T-helper 1 cell treated with Interleukin-12 subunit alpha and Interleukin-12 subunit beta and Interleukin-4 antibody, amounts not matched to agents 30 μg/mL and 1 μg/mL, for 36 hours (primary cell): ENCODE data around the gene UXS1.

ENCODE experiments used
- H3K27ac Mint-ChIP-seq: one replicate; pipeline ENCODE4 v1.8.0; 2021; ENCODE audit warnings: mild to moderate bottlenecking, mixed read lengths
- H3K27me3 Mint-ChIP-seq: one replicate; pipeline ENCODE4 v1.8.0; 2021; ENCODE audit warnings: low read depth, mixed read lengths
- H3K36me3 Mint-ChIP-seq: one replicate; pipeline ENCODE4 v1.8.0; 2021; ENCODE audit warnings: low read depth, mixed read lengths
- H3K4me1 Mint-ChIP-seq: one replicate; pipeline ENCODE4 v1.8.0; 2021; ENCODE audit warnings: low read depth, mixed read lengths
- H3K4me3 Mint-ChIP-seq: one replicate; pipeline ENCODE4 v1.8.0; 2021; ENCODE audit warnings: mild to moderate bottlenecking, moderate library complexity, mixed read lengths
- H3K9me3 Mint-ChIP-seq: one replicate; pipeline ENCODE4 v1.8.0; 2021; ENCODE audit warnings: mixed read lengths

The UXS1 gene

GRCh38 chr2:106124106-106124756 is 69.9 kb downstream of the UXS1 start:
- no peaks in the 10 kb centered on the region for H3K27me3 Mint-ChIP-seq
- peaks cover 32% of the 10 kb centered on the region for H3K36me3 Mint-ChIP-seq
- H3K4me3 Mint-ChIP-seq, result no peak overlapping the region
- H3K27ac Mint-ChIP-seq, result no peak overlapping the region
- peaks cover 16% of the 10 kb centered on the region for H3K4me1 Mint-ChIP-seq
- no peaks in the 10 kb centered on the region for H3K9me3 Mint-ChIP-seq

- peaks cover 22% of the 10 kb centered on the region for H3K36me3 Mint-ChIP-seq
- H3K4me1 Mint-ChIP-seq, result peaks cover 6% of the 10 kb centered on the region
- H3K27ac Mint-ChIP-seq, result no peak overlapping the region
- no peaks in the 10 kb centered on the region for H3K9me3 Mint-ChIP-seq
- no peak overlapping the region for H3K4me3 Mint-ChIP-seq
- no peaks in the 10 kb centered on the region for H3K27me3 Mint-ChIP-seq
Observed at GRCh38 chr2:106122157-106122556, 71.9 kb downstream of the UXS1 start.

- no peaks in the 10 kb centered on the region for H3K27me3 Mint-ChIP-seq
- no peaks in the 10 kb centered on the region for H3K9me3 Mint-ChIP-seq
- H3K4me3 Mint-ChIP-seq, result no peak overlapping the region
- no peak overlapping the region for H3K27ac Mint-ChIP-seq
- H3K4me1 Mint-ChIP-seq, result peaks cover 2% of the 10 kb centered on the region
- peaks cover 16% of the 10 kb centered on the region for H3K36me3 Mint-ChIP-seq
Observed at GRCh38 chr2:106120432-106120831, 73.7 kb downstream of the UXS1 start.

DNA sequence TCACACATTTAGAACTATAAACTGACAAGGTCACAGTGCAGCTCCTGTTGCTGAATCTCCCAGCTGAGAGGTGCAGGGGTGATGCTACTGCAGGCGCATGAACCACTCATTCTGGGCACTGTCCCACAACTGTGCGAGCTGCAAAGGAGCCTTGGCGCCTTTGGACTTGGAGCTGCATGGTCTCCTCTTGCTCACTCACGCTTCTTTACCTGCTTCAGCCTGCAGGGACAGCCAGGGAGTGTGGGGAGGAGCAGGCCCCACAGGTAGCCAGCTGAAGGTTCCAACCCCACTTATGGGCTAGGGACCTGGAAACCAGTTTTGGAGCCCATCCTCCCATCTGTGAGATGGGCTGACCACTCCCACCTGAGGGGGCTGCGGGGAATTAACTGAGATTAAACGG is 75.0 kb downstream of the UXS1 start:
- no peak overlapping the region for H3K27ac Mint-ChIP-seq
- H3K27me3 Mint-ChIP-seq, result no peaks in the 10 kb centered on the region
- H3K9me3 Mint-ChIP-seq, result no peaks in the 10 kb centered on the region
- peaks cover 2% of the 10 kb centered on the region for H3K4me1 Mint-ChIP-seq
- H3K36me3 Mint-ChIP-seq, result peaks cover 8% of the 10 kb centered on the region
- H3K4me3 Mint-ChIP-seq, result no peak overlapping the region

DNA sequence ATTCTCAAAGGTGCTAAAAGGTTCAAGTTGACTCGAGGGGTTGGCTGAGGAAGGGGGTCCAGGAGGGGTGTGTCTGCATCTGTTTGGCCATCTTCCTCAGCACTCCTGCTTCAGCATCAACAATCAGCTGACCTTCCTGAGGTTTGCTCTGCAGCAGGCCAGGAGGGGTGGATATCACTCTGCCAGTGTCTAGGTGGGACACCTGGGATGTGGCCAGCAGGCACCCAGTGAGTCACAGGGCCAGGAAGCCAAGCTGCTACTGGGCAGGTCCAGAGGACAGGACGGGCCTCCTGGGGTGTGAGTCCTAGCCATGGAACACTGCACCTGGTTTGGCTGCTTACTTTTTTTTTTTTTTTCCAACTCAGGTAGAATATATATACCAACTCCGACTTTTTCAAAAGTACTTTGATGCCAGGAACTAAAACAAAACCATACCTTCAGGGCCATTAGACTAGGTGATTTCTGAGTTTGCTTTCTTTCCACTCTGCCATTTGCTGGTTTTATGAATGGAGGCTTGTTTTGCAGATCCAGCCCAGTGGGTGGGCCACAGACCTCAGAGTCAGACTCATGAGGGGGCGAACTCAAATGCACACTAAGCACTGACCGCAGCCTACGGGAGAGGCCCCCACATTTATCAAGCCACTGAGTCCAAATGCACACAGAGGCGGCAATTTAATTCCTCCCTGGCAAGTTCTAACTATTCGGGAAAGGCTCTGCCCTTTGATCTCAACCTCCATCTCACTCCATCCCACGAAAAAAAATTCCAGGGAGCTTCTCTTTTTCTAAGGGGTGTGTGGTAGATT is 76.0 kb downstream of the UXS1 start:
- Mint-ChIP-seq H3K4me1 (peaks cover 2% of the 10 kb centered on the region), H3K27me3 (no peaks in the 10 kb centered on the region), H3K27ac (no peak overlapping the region), H3K4me3 (no peak overlapping the region), H3K9me3 (no peaks in the 10 kb centered on the region), H3K36me3 (peaks cover 8% of the 10 kb centered on the region)

- peaks cover 8% of the 10 kb centered on the region for H3K36me3 Mint-ChIP-seq
- H3K9me3 Mint-ChIP-seq, result no peaks in the 10 kb centered on the region
- no peaks in the 10 kb centered on the region for H3K27me3 Mint-ChIP-seq
- peaks cover 2% of the 10 kb centered on the region for H3K4me1 Mint-ChIP-seq
- no peak overlapping the region for H3K27ac Mint-ChIP-seq
- H3K4me3 Mint-ChIP-seq, result no peak overlapping the region
Observed at GRCh38 chr2:106117347-106117746, 76.8 kb downstream of the UXS1 start.

DNA sequence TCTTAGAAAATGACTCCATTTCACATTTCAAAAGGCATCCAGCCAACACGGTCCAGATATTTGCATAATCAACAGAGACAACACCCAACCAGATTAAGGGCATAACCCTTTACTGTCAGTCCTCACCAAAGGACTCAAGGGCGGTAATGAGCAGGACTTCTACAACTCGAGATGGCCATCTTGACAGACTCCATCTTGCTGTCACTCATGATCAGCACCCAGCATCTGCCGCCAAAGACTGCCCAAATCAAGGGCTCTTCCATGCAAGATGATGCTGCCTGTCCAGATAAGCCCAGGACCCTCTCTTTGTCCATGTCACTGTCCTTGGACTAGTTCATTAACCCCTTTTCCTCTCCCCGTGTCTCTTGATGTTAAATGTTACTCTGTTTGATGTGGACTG is 77.9 kb downstream of the UXS1 start:
- Mint-ChIP-seq H3K4me1 (no peaks in the 10 kb centered on the region), H3K36me3 (peaks cover 9% of the 10 kb centered on the region), H3K27ac (no peak overlapping the region), H3K27me3 (no peaks in the 10 kb centered on the region), H3K9me3 (no peaks in the 10 kb centered on the region), H3K4me3 (no peak overlapping the region)

DNA sequence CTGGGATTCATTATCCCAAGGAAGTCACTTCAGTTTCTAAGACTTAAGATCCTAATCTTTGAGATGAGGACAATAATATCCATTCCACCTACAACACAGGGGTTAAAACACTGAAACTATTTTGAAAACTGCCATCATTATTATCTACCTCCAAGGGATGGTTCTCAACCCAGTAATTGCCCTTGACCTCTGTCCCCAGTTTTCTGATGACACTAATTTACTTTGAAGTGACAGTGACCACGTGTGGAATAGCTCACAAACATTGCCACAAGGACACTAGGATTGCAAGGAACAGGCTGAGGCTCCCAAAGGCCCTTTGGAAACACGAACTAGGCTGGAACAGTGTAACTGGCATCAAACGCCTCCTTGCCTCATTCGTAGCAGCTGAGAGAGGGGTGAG is 78.4 kb downstream of the UXS1 start:
- Mint-ChIP-seq H3K27me3 (no peaks in the 10 kb centered on the region), H3K9me3 (no peaks in the 10 kb centered on the region), H3K4me1 (no peaks in the 10 kb centered on the region), H3K36me3 (peaks cover 9% of the 10 kb centered on the region), H3K4me3 (no peak overlapping the region), H3K27ac (no peak overlapping the region)

GRCh38 chr2:106115250-106115649 is 78.9 kb downstream of the UXS1 start:
- Mint-ChIP-seq H3K27ac (no peak overlapping the region), H3K27me3 (no peaks in the 10 kb centered on the region), H3K36me3 (peaks cover 9% of the 10 kb centered on the region), H3K4me1 (no peaks in the 10 kb centered on the region), H3K4me3 (no peak overlapping the region), H3K9me3 (no peaks in the 10 kb centered on the region)

GRCh38 chr2:106114166-106114565 is 79.9 kb downstream of the UXS1 start:
- no peak overlapping the region for H3K27ac Mint-ChIP-seq
- H3K4me1 Mint-ChIP-seq, result no peaks in the 10 kb centered on the region
- H3K4me3 Mint-ChIP-seq, result no peak overlapping the region
- H3K27me3 Mint-ChIP-seq, result no peaks in the 10 kb centered on the region
- H3K36me3 Mint-ChIP-seq, result peaks cover 12% of the 10 kb centered on the region
- H3K9me3 Mint-ChIP-seq, result no peaks in the 10 kb centered on the region

DNA sequence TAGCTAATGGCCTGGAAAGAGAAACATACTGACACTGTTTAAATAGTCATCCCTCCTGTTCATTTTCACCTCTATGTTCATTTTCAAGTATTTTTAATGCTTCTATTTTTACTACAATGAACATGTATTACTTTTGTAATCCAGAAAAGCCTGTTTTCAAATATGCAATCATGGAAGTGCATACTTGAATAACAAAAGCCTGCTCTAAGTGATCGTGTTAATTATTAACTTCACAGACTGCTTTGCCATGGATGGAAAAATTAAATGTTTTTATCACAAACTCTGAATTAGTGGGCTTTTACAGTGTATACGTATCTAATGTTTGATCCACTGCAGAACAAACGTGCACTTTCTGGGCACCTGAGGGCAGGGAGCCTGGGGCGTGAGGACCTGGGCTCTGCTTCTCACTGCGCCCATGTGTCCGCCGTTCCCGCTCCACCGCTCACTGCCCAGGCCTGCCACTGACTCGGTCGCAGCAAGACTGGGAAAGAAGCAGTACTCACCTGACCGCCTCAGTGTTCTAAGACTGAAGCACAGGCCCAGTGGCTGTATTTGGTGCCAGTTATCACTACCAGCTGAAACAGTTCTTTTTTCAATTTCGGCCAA is 80.6 kb downstream of the UXS1 start:
- Mint-ChIP-seq H3K27me3 (no peaks in the 10 kb centered on the region), H3K4me3 (no peak overlapping the region), H3K27ac (no peak overlapping the region), H3K4me1 (no peaks in the 10 kb centered on the region), H3K9me3 (no peaks in the 10 kb centered on the region), H3K36me3 (peaks cover 12% of the 10 kb centered on the region)

- Mint-ChIP-seq H3K27ac (no peak overlapping the region), H3K4me1 (peaks cover 3% of the 10 kb centered on the region), H3K27me3 (no peaks in the 10 kb centered on the region), H3K36me3 (peaks cover 7% of the 10 kb centered on the region), H3K4me3 (no peak overlapping the region), H3K9me3 (no peaks in the 10 kb centered on the region)
Observed at GRCh38 chr2:106111882-106112571, 82.1 kb downstream of the UXS1 start.

DNA sequence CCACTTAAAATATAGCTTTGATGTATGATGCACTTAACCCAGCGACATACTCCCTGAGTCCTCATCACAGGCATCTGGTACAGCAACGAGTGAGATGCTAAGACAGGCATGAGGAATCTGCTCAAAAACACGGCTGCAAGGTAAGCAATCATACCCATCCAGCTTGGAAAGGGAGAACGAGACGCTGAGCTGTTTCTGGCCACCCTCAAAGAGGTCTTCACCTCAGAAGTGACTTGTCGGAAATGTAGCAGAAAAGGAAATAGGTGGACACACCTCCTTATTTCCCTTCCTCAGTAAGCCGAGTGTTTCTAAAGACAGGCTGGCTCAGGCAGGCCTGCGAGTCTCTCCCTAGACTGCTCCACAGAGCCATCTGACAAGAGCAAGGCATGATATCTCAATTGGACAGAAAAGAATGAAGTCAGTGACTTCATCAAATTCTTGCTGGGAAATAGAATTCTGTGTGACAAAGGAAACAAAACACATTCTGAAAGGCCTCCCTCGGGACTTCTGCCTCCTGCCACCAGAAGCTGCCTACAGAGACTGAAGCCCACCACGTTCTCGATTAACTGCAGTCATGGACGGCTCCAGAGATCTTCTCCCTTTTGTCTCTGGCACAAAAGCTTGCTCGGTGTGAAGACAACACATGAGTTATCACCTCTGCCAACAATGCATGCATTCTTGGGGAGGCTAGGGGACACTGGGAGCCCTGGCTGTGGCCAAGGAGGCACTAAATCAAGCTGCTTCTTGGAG is 84.3 kb downstream of the UXS1 start:
- H3K27ac Mint-ChIP-seq, result no peak overlapping the region
- H3K27me3 Mint-ChIP-seq, result no peaks in the 10 kb centered on the region
- H3K9me3 Mint-ChIP-seq, result no peaks in the 10 kb centered on the region
- H3K4me3 Mint-ChIP-seq, result no peak overlapping the region
- H3K4me1 Mint-ChIP-seq, result peaks cover 11% of the 10 kb centered on the region
- H3K36me3 Mint-ChIP-seq, result peaks cover 7% of the 10 kb centered on the region

DNA sequence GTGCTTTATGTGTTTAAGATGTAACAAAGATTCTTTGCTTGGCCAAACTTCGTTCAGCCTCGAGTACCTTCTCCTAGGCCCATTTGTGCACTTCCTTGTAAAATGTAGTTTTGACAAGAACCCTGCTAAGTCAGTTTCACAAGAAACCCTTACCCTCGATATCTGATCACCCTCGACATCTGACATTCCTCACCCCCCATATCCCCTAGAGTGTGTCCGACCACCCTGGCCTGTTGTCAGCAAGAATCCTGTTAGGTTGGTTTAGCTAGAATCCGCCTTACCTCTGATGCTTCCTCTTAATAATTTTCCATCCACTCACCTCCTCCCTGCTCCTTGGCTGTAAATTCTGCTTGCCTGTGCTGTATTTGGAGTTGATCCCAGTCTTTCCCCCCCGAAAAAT is 85.3 kb downstream of the UXS1 start:
- H3K4me1 Mint-ChIP-seq, result peaks cover 13% of the 10 kb centered on the region
- H3K4me3 Mint-ChIP-seq, result no peak overlapping the region
- no peaks in the 10 kb centered on the region for H3K27me3 Mint-ChIP-seq
- peaks cover 7% of the 10 kb centered on the region for H3K36me3 Mint-ChIP-seq
- no peaks in the 10 kb centered on the region for H3K9me3 Mint-ChIP-seq
- H3K27ac Mint-ChIP-seq, result no peak overlapping the region
